ENCODE data around the gene SIRT2.

- TF ChIP-seq CTCF (IDR thresholded peaks at IDR 0.05; ENCODE audit: insufficient read depth, low read length) (no peak), POLR2AphosphoS5 (IDR thresholded peaks at IDR 0.05; ENCODE audit: low read depth) (no peak), REST (IDR thresholded peaks at IDR 0.05; ENCODE audit: insufficient replicate concordance, low read depth) (no peak)
Measured at GRCh38 chr19:38919837-38920601, 20.6 kb upstream of the SIRT2 start.

Measured in HL-60 (cell line).